Nucleus accumbens (tissue), 56 donors: ENCODE results near the gene AEN.

Experiments used
- DNase-seq, 56 donors: peaks; one replicate each; lab custom pipeline; 2025; lab: John Stamatoyannopoulos, UW

The AEN gene

DNA sequence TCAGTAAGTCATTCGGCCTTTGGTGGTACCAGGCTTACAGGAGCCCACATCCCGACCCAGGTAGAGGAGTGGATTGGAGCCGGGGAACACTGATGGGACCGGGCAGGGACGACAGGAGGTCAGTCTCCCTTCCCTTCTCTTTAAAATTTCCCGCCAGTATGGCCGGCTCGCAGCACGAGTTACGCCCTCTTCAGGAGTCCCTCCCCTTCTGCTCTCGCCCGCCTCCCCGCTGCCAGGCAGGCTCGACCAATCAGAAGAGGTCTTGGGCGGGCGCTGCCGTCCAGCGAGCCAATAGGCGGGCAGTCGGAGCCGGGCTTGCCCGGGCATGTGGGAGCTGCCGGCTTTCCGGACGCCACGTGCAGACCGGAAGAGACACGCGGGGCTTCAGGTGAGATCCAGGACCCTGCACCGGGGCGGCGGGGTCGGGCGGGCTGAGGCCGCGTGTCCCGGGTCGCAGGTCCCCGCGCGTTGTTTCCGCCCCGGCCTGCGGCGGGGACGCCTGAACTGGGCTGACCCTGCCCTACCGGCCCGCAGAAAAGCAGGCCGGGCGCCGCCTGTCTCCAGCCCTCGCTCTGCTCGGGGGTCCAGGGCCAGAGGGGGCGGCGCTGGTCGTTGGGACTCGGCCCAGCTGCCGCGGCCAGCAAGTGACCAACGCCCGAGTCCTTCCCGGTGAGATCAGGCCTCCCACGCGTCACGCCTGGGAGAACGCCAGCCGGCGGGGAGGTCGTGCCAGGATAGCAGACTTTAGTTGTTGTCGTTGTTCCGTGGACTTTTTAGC lies at the start of gene AEN:
Gene AEN, plus strand, starts transcription at position 346 of the 778 bp plus-strand sequence. CDS start 4,870 bp downstream, outside the sequence.
- DNase-seq = peak; percentile 63 to 97 (median 91)

- no peak for DNase-seq
Observed at GRCh38 chr15:88571852-88572259, 49.3 kb upstream of the AEN start.

- no peak for DNase-seq
Observed at GRCh38 chr15:88574077-88574476, 47.1 kb upstream of the AEN start.

DNA sequence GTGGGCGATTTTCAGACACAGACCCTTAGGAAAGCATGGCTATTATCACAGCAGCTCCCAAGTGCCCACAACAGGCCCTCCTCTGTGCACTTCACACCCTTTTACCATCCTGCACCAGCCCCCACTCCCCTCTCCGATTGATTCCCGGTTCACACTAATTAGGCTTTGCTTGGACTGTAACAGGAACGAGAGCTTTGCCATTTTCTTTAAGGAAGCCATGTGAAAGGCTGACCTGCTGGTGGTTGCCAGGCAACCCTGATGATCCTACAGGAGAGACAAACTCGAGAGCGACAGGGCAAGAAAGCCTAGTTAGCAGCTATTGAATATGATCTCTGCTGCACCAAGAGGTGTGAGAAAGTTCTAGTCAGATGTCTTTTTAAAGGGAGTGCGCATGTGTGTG lies 46.5 kb upstream of the AEN start:
- DNase-seq = peak in 1 of 56 donors; percentile 13

- no peak for DNase-seq
Observed at GRCh38 chr15:88579322-88579721, 41.8 kb upstream of the AEN start.

- no peak for DNase-seq
Observed at GRCh38 chr15:88580532-88580931, 40.6 kb upstream of the AEN start.

GRCh38 chr15:88586401-88587162 lies 34.6 kb upstream of the AEN start:
- DNase-seq = no peak

GRCh38 chr15:88590759-88591158 lies 30.4 kb upstream of the AEN start:
- DNase-seq = no peak

- DNase-seq = no peak
Observed at GRCh38 chr15:88591384-88591783, 29.8 kb upstream of the AEN start.

GRCh38 chr15:88603885-88604284 lies 17.3 kb upstream of the AEN start:
- no peak for DNase-seq

- DNase-seq = peak in 29 of 56 donors; percentile 14 to 77 (median 42)
Observed at GRCh38 chr15:88604381-88605188, 16.6 kb upstream of the AEN start.

DNA sequence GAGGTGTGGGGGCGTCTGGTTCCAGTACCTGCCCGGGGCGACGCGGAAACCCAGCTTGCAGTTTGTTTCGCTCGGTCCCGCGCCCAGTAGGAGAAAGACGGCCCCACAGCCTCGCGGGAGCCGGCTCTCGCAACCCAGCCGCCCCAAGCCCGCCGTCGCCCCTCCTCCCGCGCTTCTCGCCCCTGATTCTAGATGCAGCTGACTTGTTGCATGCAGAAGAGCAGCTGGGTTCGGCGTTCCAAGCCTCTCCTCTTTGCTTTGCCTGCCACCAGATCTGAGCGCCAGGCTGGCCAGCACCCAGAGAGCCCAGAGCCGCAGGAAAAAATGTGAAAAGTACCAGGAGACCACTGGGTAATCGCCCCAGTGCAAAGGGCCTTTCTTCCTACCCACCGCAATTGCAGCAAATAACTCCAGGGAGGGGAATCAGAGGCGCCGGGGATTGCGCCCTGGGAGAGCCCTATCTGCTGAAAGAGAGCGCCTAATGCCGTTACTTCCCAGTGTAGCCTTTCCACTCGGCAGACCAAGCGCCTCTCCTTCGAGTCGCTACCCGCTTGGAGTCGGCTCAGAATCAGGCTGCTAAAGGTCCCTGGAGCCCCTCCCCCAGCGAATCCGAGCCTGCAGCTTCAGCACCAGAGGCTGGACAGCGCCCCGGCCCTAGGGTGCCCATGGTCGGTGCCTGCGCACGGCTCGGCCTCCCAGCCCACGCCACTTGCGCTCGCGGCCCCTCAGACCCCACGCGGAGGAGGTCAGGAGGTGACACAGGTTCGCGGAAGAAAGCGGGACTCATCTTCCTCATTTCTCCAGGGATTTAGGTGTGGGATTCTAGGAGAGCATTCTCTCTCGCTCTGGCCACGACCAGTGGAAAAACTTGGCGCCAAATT lies 15.7 kb upstream of the AEN start:
- peak in 16 of 56 donors; percentile 10 to 58 (median 29) for DNase-seq

DNA sequence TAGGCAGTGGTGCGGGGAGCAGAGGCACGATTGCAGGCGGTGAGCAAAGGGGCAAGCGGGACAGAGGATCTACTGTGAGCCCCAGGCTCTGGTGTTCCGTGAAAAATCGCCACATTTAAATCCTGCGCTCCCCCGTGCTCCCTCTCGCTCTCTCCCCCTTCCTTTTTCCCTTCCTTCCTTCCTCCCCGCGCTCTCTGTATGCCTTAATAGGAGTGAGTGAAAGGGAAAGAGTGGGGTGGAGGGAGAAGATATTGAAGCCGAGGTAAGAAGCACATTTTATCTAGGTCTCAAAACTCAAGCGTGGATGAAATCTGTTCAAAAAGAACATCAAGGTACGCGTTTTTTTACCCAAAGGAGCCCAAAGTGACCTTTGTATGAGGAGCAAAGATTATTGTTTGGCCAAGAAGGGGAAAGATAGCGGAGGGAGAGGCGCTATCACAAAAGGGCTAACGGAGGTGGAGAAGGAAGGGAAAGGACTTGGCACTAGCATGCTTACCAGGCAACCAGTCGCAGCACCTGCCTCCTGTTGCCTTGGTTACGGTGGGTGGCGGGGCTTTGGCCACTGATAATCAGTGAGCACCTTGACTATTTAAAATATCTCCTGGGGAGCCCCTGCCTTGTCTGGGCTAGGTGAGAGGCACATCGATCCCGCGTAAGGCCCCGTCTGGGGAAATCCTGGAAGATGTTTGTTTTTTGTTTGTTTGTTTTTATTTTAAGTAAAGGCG lies 14.9 kb upstream of the AEN start:
- no peak for DNase-seq

- no peak for DNase-seq
Observed at GRCh38 chr15:88607951-88608350, 13.2 kb upstream of the AEN start.

GRCh38 chr15:88608607-88609181 lies 12.4 kb upstream of the AEN start:
- DNase-seq = no peak

DNA sequence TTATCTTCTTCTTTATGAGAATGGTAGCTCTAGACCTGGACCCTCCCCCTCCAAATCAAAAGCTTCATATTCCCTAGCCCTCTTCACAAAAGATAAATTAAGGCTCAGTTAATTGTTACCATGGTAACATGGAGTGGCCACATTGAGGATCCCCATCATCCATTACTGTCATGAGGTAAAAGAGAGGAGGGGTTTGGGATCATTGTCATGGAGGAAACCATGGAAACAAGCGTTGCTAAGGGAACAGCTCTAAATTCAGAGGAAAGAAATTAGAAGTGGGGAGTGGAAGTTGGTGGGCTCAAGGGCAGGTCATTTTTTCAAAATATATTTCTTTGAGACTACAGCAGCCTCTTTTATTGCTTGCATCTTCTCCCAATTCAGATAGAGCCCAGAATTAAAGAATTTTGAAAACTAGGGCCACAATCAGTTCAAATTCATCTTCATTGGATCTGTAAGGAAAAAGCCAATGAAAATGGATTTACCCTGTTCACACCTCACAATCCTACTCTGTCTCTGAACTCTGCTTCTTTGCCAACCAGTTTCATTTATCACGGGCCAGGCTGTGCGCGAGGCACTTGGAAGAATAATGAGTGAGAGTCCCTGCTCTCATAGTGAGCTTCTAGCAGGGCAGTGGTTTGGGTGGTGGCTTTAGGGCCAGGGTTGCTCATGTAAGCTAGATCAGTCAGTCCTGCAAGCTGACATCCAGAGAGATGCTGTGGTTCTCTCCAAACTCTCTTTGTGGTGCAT lies 11.6 kb upstream of the AEN start:
- DNase-seq = peak in 2 of 56 donors; percentile 15 to 17

DNA sequence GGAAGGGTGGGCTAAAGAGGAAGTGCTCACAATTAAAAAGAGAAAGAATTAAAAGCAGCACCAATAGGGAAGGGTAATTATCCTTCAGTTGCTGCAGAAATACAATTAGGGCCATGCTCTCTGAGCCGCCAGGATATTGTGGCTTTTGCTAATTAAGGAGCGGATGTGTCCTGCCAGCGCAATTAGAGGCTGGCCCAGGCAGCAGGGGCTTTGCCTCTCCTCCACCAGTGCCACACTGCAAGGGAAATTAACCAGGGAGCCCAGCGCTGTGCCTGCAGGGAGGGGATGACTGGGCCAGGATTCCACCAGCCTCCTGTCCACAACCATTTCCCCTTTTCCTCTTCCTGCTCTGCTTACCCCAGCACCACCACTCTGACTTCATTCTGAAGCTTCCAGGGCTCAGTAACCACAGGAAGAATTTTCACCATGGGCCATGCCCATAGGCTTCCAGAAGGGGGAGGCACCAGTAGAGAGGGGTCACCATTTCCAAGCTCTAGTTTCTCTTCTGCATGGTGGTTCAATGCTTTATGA lies 10.4 kb upstream of the AEN start:
- peak in 4 of 56 donors; percentile 20 to 36 (median 22) for DNase-seq
